ENCODE results near the gene HAUS3.

GRCh38 chr4:2273657-2274319 lies 31.9 kb upstream of the HAUS3 start:
- no peak for TF ChIP-seq POLR2A (IDR thresholded peaks at IDR 0.05; ENCODE audit: low read depth)
- TF ChIP-seq CTCF (IDR thresholded peaks at IDR 0.05) = no peak
